Muscle of arm (tissue), 12 donors: ENCODE measurements around the gene DLGAP4. TPM values are rescaled to one million over a fixed set of nuclear protein-coding genes. Genes with fewer than 3 reads are reported as not detected.

Experiments used
- DNase-seq: peaks from one replicate; pipeline ENCODE4 v3.0.0-alpha.2; 2013
- polyA plus RNA-seq, 12 donors: library from polyadenylated mRNA; unstranded; fragments of 120-200 nt; gene quantifications; one replicate each; pipeline ENCODE4 v1.2.1, GENCODE V29; 2013; ENCODE audit not compliant: insufficient read length in 12 of 12

Gene DLGAP4
- polyA plus RNA-seq, 12 donors = 43.9 to 79.6 (median 48.3) TPM; not detected in 1

- DNase-seq = no peak
Observed at GRCh38 chr20:36273414-36274180, 32.5 kb upstream of the DLGAP4 start.

DNA sequence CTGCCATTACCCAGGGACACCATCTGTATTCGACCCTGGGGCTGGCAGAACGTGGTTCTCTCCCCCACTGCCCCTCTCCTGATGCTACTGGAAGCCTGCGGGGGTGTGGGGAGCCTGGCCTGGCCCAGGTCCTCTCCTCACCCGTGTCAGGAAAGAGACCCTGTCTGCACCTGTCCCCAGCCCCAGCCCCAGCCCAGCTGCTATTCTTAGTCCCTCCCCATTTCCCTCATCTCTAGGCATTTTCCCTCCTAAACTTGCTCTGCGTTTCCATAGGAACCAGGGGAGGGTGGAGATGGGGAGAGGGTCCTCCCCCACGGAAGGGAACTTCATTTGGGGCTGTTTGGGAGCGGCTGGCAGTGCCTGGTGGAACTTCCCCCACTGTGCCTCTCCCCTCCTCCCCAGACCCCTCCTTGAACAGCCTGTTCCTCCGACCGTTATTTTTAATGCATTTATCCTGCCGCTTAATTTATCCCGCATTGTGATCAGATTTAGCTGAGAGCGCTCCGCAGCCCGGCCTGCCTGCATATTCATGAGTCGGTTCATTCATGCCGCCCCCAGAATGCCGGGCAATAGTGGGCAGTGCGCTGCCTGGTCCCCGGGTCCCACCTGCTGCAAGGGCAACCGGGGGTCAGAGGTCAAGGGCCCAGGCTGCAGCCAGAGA lies 31.8 kb upstream of the DLGAP4 start:
- no peak for DNase-seq

DNA sequence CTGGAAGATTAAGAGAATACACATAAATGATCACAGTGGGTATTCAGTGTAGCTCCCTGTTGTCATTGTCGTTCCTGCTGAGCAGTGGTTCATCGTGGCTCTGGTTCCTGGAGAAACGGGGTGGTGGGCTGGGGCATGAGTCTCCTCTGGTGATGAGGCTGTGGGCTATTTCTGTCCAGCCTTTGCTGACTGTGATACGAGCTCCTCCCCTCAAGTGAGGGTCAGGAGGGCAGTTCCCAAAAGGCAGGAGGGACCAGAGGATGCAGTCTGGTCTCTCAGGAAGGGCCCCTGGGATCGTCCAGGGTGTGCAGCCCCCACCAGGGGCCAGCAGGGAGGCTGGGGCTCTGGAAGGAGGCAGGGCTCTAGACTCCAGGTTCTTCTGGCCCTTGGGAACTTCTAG lies 31.1 kb upstream of the DLGAP4 start:
- DNase-seq = no peak

DNA sequence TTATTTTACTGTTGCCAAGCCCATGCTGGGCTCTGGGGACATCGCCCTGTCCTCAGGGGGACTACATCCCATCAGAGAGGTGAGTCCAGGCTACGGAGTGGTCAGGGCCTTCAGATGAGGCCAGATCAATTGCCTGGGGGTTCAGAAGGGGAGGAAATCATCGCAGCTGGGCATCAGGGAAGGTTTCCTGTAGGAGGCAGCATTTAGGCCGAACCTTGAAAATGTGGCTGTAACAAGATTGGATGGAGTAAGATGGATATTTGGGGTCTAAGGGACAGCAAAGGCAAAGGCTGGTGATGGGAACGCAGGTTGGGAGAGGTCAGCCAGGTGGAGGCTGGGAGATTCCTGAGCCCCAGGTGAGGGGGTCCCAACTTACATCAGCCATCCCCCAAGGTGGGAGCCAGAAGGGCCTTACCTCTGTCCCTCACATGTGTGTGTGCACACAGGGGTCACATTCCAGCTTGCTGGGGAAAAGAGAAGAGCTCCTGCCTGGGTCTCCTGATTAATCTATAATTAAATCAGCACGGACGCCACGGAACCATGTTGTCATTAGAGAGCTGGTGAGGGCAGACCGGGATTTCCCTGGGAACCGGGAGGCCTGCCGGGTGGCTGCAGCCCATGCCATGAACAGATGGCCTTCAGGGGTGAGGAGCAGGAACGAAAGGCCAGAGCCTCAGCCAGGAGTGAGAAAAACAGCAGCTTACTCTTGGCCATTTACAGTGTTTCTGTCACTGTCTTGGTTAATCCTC lies 30.5 kb upstream of the DLGAP4 start:
- DNase-seq = no peak

- DNase-seq = no peak
Observed at GRCh38 chr20:36277546-36277945, 28.6 kb upstream of the DLGAP4 start.

DNA sequence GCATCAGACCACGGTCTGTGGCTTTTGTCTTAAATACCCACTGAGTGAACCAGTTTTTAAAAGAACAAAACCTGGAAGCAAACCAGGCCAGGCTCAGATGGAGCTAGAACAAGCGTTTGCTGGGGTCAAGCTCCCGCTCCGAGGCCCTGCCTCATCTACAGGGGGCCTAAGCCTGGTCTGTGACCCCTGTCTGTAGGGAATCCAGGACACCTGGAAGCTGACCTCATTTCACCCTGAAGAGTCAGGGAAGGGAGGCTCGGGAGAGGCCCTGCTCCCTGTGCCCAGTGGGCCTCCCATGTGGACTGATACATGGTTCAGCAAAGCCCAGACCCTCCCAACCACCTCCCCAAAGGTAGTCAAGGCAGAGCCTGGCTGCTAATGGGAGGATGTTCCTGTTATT lies 26.8 kb upstream of the DLGAP4 start:
- no peak for DNase-seq

- DNase-seq = no peak
Observed at GRCh38 chr20:36279776-36280175, 26.4 kb upstream of the DLGAP4 start.

DNA sequence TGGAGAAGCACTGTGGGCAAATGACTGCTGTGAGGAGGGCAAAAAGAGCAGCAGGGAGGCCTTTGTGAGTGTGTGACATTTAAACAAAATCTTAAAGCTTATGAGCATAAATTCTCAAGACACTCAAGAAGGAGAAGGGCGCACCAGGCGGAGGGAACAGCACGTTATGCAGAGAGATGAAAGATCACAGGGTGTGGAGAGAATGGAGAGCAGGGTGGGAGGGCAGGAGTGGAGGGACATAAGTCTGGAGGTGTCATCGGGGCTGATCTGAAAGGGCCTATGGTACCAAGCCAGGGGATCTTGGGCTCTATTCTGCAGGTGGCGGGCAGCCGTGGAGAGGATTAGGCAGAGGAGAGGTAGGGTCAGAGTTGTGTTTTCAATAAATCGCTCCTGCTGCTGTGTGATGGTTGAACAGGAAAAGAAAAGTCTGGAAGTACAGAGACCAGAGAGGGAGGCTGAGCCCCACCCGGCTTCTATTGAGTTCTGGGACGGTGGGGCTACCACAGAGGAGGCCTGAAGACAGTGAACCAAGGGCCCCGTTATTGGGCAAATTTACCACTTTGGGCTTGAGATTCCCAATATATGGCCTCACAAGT lies 24.3 kb upstream of the DLGAP4 start:
- no peak for DNase-seq

- DNase-seq = no peak
Observed at GRCh38 chr20:36284751-36285150, 21.4 kb upstream of the DLGAP4 start.

GRCh38 chr20:36285746-36286447 lies 20.2 kb upstream of the DLGAP4 start:
- no peak for DNase-seq

GRCh38 chr20:36297656-36298055 lies 8.5 kb upstream of the DLGAP4 start:
- no peak for DNase-seq

- DNase-seq = no peak
Observed at GRCh38 chr20:36298061-36298460, 8.1 kb upstream of the DLGAP4 start.

- no peak for DNase-seq
Observed at GRCh38 chr20:36298795-36299339, 7.3 kb upstream of the DLGAP4 start.

DNA sequence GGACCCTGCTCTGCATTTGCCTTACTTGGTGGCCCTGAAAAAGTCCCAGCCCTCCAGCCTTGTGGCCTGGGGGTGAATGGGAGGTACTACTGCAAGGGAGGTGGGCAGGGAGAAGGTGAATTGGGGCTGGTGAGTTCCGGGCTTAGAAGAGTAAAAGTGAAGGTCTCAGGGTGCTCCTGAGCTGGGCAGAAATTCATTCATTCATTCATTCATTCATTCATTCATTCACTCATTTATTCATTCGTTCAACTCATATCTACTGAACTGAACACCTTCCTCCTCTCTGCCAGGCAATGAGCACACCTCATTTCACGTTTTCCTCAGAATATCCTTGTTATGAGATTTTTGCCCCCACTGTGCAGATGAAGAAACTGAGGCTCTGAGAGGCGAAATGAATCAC lies 6.7 kb upstream of the DLGAP4 start:
- no peak for DNase-seq

GRCh38 chr20:36301359-36302119 lies 4.6 kb upstream of the DLGAP4 start:
- no peak for DNase-seq

DNA sequence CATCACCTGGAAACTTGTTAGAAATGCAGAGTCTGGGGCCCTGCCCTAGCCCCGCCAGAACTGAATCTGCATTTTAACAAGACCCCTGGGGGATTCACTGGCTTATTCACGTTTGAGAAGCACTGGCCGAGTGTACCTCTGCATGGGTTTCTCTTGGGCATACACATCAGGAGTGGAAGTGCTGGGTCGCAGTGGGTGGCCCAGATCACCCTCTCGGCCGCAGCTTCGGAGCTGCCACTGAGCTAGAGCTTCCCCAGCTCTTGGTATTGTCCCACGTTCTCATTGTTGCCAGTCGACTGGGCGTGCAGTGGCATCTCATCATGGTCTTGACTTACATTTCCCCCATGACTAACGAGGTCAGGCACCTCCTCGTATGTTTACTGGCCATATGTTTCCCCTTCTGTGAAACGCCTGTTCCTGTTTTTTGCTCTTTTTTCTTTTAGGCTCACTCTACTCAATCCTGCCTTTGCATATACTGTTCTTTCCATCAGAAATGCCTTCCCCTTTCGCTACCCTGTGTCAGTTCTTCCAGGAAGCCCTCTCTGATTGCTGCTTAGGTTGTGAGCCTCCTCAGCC lies 3.0 kb upstream of the DLGAP4 start:
- DNase-seq = no peak

- DNase-seq = no peak
Observed at GRCh38 chr20:36303831-36304230, 2.3 kb upstream of the DLGAP4 start.

GRCh38 chr20:36304786-36305495 lies 1.2 kb upstream of the DLGAP4 start:
- no peak for DNase-seq

GRCh38 chr20:36306553-36307411 lies 643 bp downstream of the DLGAP4 start:
- DNase-seq = no peak
